GM23338 (cell line): ENCODE measurements around the gene CTNNA3. TPM values are rescaled to one million over a fixed set of nuclear protein-coding genes. Genes with fewer than 3 reads are reported as not detected.

Experiments used
- ATAC-seq: fragments of 200-7000 bp; cut with Tn5 transposase; 3 replicates; pipeline ENCODE4 v1.9.1; 2020
- DNase-seq: peaks from one replicate; pipeline ENCODE4 v3.0.0-alpha.2; 2015; ENCODE audit warnings: low spot score
- H2AFZ ChIP-seq: fragments of 200-600 bp; sonication (generic); 2 replicates; pipeline ENCODE4 v1.8.0; 2016; ENCODE audit warnings: antibody characterized with exemption, mild to moderate bottlenecking, moderate library complexity
- H3F3A ChIP-seq: fragments of 200-600 bp; sonication (generic); replicated peaks from 2 replicates; pipeline ENCODE4 v1.8.0; 2017; ENCODE audit warnings: antibody characterized with exemption, mixed run types, low read depth
- H3K27ac ChIP-seq: fragments of 200-600 bp; sonication (generic); 2 replicates; pipeline ENCODE4 v1.6.1; 2016; ENCODE audit warnings: low read depth
- H3K27me3 ChIP-seq: fragments of 200-600 bp; sonication (generic); 2 replicates; pipeline ENCODE4 v1.8.0; 2016; ENCODE audit warnings: mild to moderate bottlenecking, mixed run types, moderate library complexity; ENCODE audit not compliant: insufficient read depth
- H3K36me3 ChIP-seq: fragments of 200-600 bp; sonication (generic); 2 replicates; pipeline ENCODE4 v1.8.0; 2016; ENCODE audit warnings: mild to moderate bottlenecking; ENCODE audit not compliant: insufficient read depth
- H3K4me1 ChIP-seq: fragments of 200-600 bp; sonication (generic); 2 replicates; pipeline ENCODE4 v1.8.0; 2016; ENCODE audit warnings: mild to moderate bottlenecking, moderate library complexity; ENCODE audit not compliant: insufficient read depth
- H3K4me2 ChIP-seq: fragments of 200-600 bp; sonication (generic); 2 replicates; pipeline ENCODE4 v1.7.1; 2017; ENCODE audit warnings: mixed run types
- H3K4me3 ChIP-seq: fragments of 200-600 bp; sonication (generic); 2 replicates; pipeline ENCODE4 v1.6.1; 2016; ENCODE audit warnings: mixed run types
- H3K79me2 ChIP-seq: fragments of 200-600 bp; sonication (generic); replicated peaks from 2 replicates; pipeline ENCODE4 v1.8.0; 2017; ENCODE audit warnings: mild to moderate bottlenecking; ENCODE audit not compliant: insufficient read depth
- H3K9me2 ChIP-seq: fragments of 200-600 bp; sonication (generic); 2 replicates; pipeline ENCODE4 v1.8.0; 2017; ENCODE audit not compliant: insufficient read depth
- H4K20me1 ChIP-seq: fragments of 200-600 bp; sonication (generic); replicated peaks from 2 replicates; pipeline ENCODE4 v1.8.0; 2017; ENCODE audit warnings: mild to moderate bottlenecking; ENCODE audit not compliant: insufficient read depth
- H3K27ac Mint-ChIP-seq: 2 replicates; pipeline ENCODE4 v1.8.0; 2020; ENCODE audit warnings: inconsistent platforms, mild to moderate bottlenecking, moderate library complexity, mixed read lengths
- H3K27me3 Mint-ChIP-seq: 3 replicates; pipeline ENCODE4 v1.8.0; 2022; ENCODE audit warnings: low read depth, mild to moderate bottlenecking, moderate library complexity, mixed read lengths, inconsistent platforms; ENCODE audit not compliant: insufficient read depth, poor library complexity
- H3K36me3 Mint-ChIP-seq: 3 replicates; pipeline ENCODE4 v1.8.0; 2021; ENCODE audit warnings: low read depth, mild to moderate bottlenecking, inconsistent platforms, moderate library complexity, mixed read lengths
- H3K4me1 Mint-ChIP-seq: 3 replicates; pipeline ENCODE4 v1.8.0; 2020; ENCODE audit warnings: mild to moderate bottlenecking, inconsistent platforms, mixed read lengths
- H3K4me3 Mint-ChIP-seq: 3 replicates; pipeline ENCODE4 v1.8.0; 2021; ENCODE audit warnings: moderate library complexity, mild to moderate bottlenecking, inconsistent platforms, mixed read lengths
- H3K9me3 Mint-ChIP-seq: 3 replicates; pipeline ENCODE4 v1.8.0; 2020; ENCODE audit warnings: moderate library complexity, mild to moderate bottlenecking, inconsistent platforms, mixed read lengths
- CREB1 ChIP-seq: fragments of 250-450 bp; sonication (Bioruptor Pico); IDR thresholded peaks from 2 replicates; pipeline ENCODE4 v1.5.0; 2020; ENCODE audit warnings: low read depth, mild to moderate bottlenecking, moderate library complexity
- CTCF ChIP-seq, 2 experiments: fragments of 200-600 bp in 1 of 2; sonication (generic) in 1 of 2; conservative IDR thresholded peaks; 2 replicates each; pipeline versions ENCODE4 v1.5.1 to v1.6.1; 2016 to 2017; ENCODE audit warnings: antibody characterized with exemption in 2 of 2, low read depth in 2 of 2, mild to moderate bottlenecking in 2 of 2, moderate library complexity in 1 of 2
- ETS1 ChIP-seq: IDR thresholded peaks from 2 replicates; pipeline ENCODE4 v1.6.1; 2016; ENCODE audit warnings: antibody characterized with exemption
- JUNB ChIP-seq: IDR thresholded peaks from one replicate; pipeline ENCODE4 v1.6.1; 2016; ENCODE audit warnings: antibody characterized with exemption; ENCODE audit not compliant: unreplicated experiment
- NANOG ChIP-seq: IDR thresholded peaks from 2 replicates; pipeline ENCODE4 v1.6.1; 2016; ENCODE audit warnings: antibody characterized with exemption, borderline replicate concordance
- POLR2AphosphoS5 ChIP-seq: IDR thresholded peaks from 2 replicates; pipeline ENCODE4 v1.6.1; 2016; ENCODE audit warnings: antibody characterized with exemption, low read depth
- STAT1 ChIP-seq: IDR thresholded peaks from one replicate; pipeline ENCODE4 v1.6.1; 2016; ENCODE audit warnings: antibody characterized with exemption; ENCODE audit not compliant: unreplicated experiment
- ZNF114 ChIP-seq: fragments of 250-450 bp; sonication (Bioruptor Pico); IDR thresholded peaks from 2 replicates; pipeline ENCODE4 v1.5.0; 2020; ENCODE audit warnings: mild to moderate bottlenecking, moderate library complexity
- ZNF331 ChIP-seq: fragments of 250-450 bp; sonication (Bioruptor Pico); IDR thresholded peaks from 2 replicates; pipeline ENCODE4 v1.5.0; 2020; ENCODE audit warnings: low read depth, mild to moderate bottlenecking, moderate library complexity
- ZNF462 ChIP-seq: fragments of 250-450 bp; sonication (Bioruptor Pico); IDR thresholded peaks from 2 replicates; pipeline ENCODE4 v1.5.0; 2020; ENCODE audit warnings: mild to moderate bottlenecking, moderate library complexity
- polyA plus RNA-seq: library from polyadenylated mRNA; unstranded; fragments of >200 nt; fragmentation: Nextera tagmentation; extraction: Ambion mirVana; gene quantifications from 2 replicates; pipeline ENCODE4 v1.2.1, GENCODE V29; 2016
- total RNA-seq: library from RNA; depleted of rRNA; stranded (reverse); fragments of >200 nt; shearing (Covaris generic); gene quantifications from 2 replicates; pipeline ENCODE4 v1.2.3, GENCODE V29; 2014
- TF ChIP-seq, protein P1 (sequence below): IDR thresholded peaks from one replicate; pipeline ENCODE4 v1.6.1; 2018; ENCODE audit warnings: antibody characterized with exemption; ENCODE audit not compliant: unreplicated experiment

Gene CTNNA3
- total and polyA plus RNA-seq, 2 experiments from 2014 or later: 0.71 to 3.3 TPM

- TF ChIP-seq CTCF (conservative IDR thresholded peaks at IDR 0.05; ENCODE audit: low read depth in 2 of 2) (no peak), NANOG (no peak), ZNF331 (no peak), POLR2AphosphoS5 (no peak)
These were observed 1015.1 kb downstream of the CTNNA3 start (continued) for GRCh38 chr10:66680886-66681285.

DNA sequence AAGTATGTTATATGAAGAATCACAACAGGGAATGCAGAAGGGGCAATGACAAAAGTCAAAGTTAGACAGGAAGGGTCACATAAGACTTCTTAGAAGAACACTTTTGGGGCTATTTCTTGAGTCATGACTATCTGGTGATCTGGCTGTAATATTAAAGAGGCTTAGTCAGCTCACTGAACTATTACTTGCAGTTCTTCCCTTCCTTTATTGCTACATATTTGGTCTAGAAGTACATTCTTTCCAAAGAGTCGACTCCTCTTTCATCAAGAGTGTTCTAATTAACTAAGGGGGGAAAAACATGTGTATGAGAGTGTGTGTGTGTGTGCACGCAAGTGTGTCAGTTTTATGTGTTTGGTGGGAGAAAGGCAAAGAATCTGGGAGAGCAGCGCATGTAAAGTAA lies 1017.5 kb downstream of the CTNNA3 start:
- Histone ChIP-seq H3K4me3 (no peak overlapping the region), H3K9me2 (no peaks in the 10 kb centered on the region), H3F3A (no peaks in the 10 kb centered on the region), H2AFZ (no peak overlapping the region), H3K27ac (no peak overlapping the region), H4K20me1 (no peaks in the 10 kb centered on the region), H3K79me2 (no peaks in the 10 kb centered on the region), H3K27me3 (no peaks in the 10 kb centered on the region), H3K36me3 (no peaks in the 10 kb centered on the region), H3K4me2 (no peak overlapping the region), H3K4me1 (no peaks in the 10 kb centered on the region)
- H3K27ac Mint-ChIP-seq: no peak overlapping the region
- no peaks in the 10 kb centered on the region for H3K9me3 Mint-ChIP-seq
- H3K36me3 Mint-ChIP-seq: no peaks in the 10 kb centered on the region
- H3K27me3 Mint-ChIP-seq: no peaks in the 10 kb centered on the region
- no peak for DNase-seq
- H3K4me3 Mint-ChIP-seq: no peak overlapping the region
- H3K4me1 Mint-ChIP-seq: no peaks in the 10 kb centered on the region
- no peak for ATAC-seq
- TF ChIP-seq CTCF (conservative IDR thresholded peaks at IDR 0.05; ENCODE audit: low read depth in 2 of 2): no peak
- TF ChIP-seq ZNF462 (CRISPR knock-in tag): no peak
- no peak for TF ChIP-seq ZNF114 (CRISPR knock-in tag)
- TF ChIP-seq ETS1: no peak
- TF ChIP-seq POLR2AphosphoS5: no peak
- TF ChIP-seq, protein P1, sequence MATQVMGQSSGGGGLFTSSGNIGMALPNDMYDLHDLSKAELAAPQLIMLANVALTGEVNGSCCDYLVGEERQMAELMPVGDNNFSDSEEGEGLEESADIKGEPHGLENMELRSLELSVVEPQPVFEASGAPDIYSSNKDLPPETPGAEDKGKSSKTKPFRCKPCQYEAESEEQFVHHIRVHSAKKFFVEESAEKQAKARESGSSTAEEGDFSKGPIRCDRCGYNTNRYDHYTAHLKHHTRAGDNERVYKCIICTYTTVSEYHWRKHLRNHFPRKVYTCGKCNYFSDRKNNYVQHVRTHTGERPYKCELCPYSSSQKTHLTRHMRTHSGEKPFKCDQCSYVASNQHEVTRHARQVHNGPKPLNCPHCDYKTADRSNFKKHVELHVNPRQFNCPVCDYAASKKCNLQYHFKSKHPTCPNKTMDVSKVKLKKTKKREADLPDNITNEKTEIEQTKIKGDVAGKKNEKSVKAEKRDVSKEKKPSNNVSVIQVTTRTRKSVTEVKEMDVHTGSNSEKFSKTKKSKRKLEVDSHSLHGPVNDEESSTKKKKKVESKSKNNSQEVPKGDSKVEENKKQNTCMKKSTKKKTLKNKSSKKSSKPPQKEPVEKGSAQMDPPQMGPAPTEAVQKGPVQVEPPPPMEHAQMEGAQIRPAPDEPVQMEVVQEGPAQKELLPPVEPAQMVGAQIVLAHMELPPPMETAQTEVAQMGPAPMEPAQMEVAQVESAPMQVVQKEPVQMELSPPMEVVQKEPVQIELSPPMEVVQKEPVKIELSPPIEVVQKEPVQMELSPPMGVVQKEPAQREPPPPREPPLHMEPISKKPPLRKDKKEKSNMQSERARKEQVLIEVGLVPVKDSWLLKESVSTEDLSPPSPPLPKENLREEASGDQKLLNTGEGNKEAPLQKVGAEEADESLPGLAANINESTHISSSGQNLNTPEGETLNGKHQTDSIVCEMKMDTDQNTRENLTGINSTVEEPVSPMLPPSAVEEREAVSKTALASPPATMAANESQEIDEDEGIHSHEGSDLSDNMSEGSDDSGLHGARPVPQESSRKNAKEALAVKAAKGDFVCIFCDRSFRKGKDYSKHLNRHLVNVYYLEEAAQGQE: no peak
- TF ChIP-seq CREB1 (CRISPR knock-in tag): no peak
- no peak for TF ChIP-seq STAT1
- TF ChIP-seq NANOG: no peak
- no peak for TF ChIP-seq JUNB
